ENCODE results near the gene SNTG2. TPM values are rescaled to one million over a fixed set of nuclear protein-coding genes. Genes with fewer than 3 reads are reported as not detected.

The SNTG2 gene
- total and polyA plus RNA-seq, 10 of the 15 experiments (the other 5 are each of a cell fraction or from before 2014, with no cell fraction given), result not detected

GRCh38 chr2:1234731-1235308 lies 284.2 kb downstream of the SNTG2 start (continued):
- no peak for TF ChIP-seq ETV6 (conservative IDR thresholded peaks at IDR 0.05 in 1 of 2, IDR thresholded peaks at IDR 0.05 in 1 of 2; ENCODE audit: borderline replicate concordance in 1 of 2, low read depth in 1 of 2)
- no peak for TF ChIP-seq SMC3 (IDR thresholded peaks at IDR 0.05; ENCODE audit: borderline replicate concordance, low read length)
- no peak for TF ChIP-seq JUND (IDR thresholded peaks at IDR 0.05; ENCODE audit: low read depth, low read length)
- TF ChIP-seq JUNB (IDR thresholded peaks at IDR 0.05), result no peak
- no peak for TF ChIP-seq MYC (IDR thresholded peaks at IDR 0.05; ENCODE audit: insufficient read depth, insufficient read length, insufficient replicate concordance, low read length, severe bottlenecking)
- TF ChIP-seq, protein P1, sequence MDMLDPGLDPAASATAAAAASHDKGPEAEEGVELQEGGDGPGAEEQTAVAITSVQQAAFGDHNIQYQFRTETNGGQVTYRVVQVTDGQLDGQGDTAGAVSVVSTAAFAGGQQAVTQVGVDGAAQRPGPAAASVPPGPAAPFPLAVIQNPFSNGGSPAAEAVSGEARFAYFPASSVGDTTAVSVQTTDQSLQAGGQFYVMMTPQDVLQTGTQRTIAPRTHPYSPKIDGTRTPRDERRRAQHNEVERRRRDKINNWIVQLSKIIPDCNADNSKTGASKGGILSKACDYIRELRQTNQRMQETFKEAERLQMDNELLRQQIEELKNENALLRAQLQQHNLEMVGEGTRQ (IDR thresholded peaks at IDR 0.05; ENCODE audit: borderline replicate concordance, low read depth, low read length), result no peak
- TF ChIP-seq SIX5 (IDR thresholded peaks at IDR 0.05; ENCODE audit: low read depth, low read length, severe bottlenecking), result no peak
- no peak for TF ChIP-seq ZNF24 (IDR thresholded peaks at IDR 0.05)
- no peak for TF ChIP-seq FOXK2 (IDR thresholded peaks at IDR 0.05)
- TF ChIP-seq ATF7 (IDR thresholded peaks at IDR 0.05; ENCODE audit: low read depth), result no peak

- SMC1A ChIA-PET (ENCODE audit: uncharacterized antibody, unreplicated experiment), result no interaction called here
- DNase-seq (ENCODE audit: low read depth, low spot score) (no peak), FAIRE-seq (no peak), ATAC-seq (no peak)
- Histone ChIP-seq H2AFZ (ENCODE audit: control insufficient read depth, low read depth, low read length) (no peak overlapping the region), H3K4me3 (no peak overlapping the region), H3K9ac (ENCODE audit: control insufficient read depth, insufficient read depth, low read length) (no peak overlapping the region), H3K4me1 (ENCODE audit: control insufficient read depth, insufficient read depth, low read length) (no peaks in the 10 kb centered on the region), H3K4me2 (ENCODE audit: control insufficient read depth, insufficient read depth) (no peak overlapping the region), H4K20me1 (ENCODE audit: control insufficient read depth, insufficient read depth) (no peaks in the 10 kb centered on the region), H3K27ac (ENCODE audit: control insufficient read depth, insufficient read depth) (no peak overlapping the region), H3K9me3 (replicated peaks; ENCODE audit: control insufficient read depth, insufficient read depth, low read length) (no peaks in the 10 kb centered on the region), H3K36me3 (ENCODE audit: control insufficient read depth in 2 of 2, insufficient read depth in 2 of 2, low read length in 1 of 2) (no peaks in the 10 kb centered on the region), H3K79me2 (ENCODE audit: control insufficient read depth, insufficient read depth, low read length) (no peaks in the 10 kb centered on the region), H3K27me3 (replicated peaks in 1 of 2; ENCODE audit: control insufficient read depth in 2 of 2, insufficient read depth in 2 of 2, low read length in 1 of 2) (no peaks in the 10 kb centered on the region)
- RAD21 ChIA-PET (ENCODE audit: unreplicated experiment), result no interaction called here
- WGBS (ENCODE audit: insufficient coverage, insufficient replicate concordance, low lambda C conversion rate, missing lambda C conversion rate), result 62% methylated on average over 5 of the region's 5 CpGs
- in situ Hi-C loops (cut with MboI), result no loop called here
- CTCF ChIA-PET, result no interaction called here
- POLR2A ChIA-PET, result no interaction called here
- intact Hi-C loops (cut with micrococcal nuclease; ENCODE audit: unreplicated experiment), result no loop called here
- BruUV-seq (replicated peaks), result no TSS peak
- TF ChIP-seq ATF7 (IDR thresholded peaks at IDR 0.05; ENCODE audit: low read depth), result no peak
- no peak for TF ChIP-seq POLR2AphosphoS2 (IDR thresholded peaks at IDR 0.05; ENCODE audit: low read depth, low read length)
- no peak for TF ChIP-seq HDAC2 (IDR thresholded peaks at IDR 0.05)
- TF ChIP-seq, protein P2, sequence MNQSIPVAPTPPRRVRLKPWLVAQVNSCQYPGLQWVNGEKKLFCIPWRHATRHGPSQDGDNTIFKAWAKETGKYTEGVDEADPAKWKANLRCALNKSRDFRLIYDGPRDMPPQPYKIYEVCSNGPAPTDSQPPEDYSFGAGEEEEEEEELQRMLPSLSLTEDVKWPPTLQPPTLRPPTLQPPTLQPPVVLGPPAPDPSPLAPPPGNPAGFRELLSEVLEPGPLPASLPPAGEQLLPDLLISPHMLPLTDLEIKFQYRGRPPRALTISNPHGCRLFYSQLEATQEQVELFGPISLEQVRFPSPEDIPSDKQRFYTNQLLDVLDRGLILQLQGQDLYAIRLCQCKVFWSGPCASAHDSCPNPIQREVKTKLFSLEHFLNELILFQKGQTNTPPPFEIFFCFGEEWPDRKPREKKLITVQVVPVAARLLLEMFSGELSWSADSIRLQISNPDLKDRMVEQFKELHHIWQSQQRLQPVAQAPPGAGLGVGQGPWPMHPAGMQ (IDR thresholded peaks at IDR 0.05; ENCODE audit: borderline replicate concordance), result no peak
- no peak for TF ChIP-seq SUPT20H (IDR thresholded peaks at IDR 0.05; ENCODE audit: borderline replicate concordance, control insufficient read depth, low read depth, low read length)
- no peak for TF ChIP-seq SIX5 (IDR thresholded peaks at IDR 0.05; ENCODE audit: low read depth, low read length, severe bottlenecking)
- TF ChIP-seq BCLAF1 (IDR thresholded peaks at IDR 0.05), result no peak
- TF ChIP-seq ZSCAN29 (IDR thresholded peaks at IDR 0.05), result no peak
- no peak for TF ChIP-seq ZNF217 (IDR thresholded peaks at IDR 0.05)
Measured at GRCh38 chr2:1235806-1236205, 285.2 kb downstream of the SNTG2 start.
